ENCODE data around the gene FNDC3B. TPM values are rescaled to one million over a fixed set of nuclear protein-coding genes. Genes with fewer than 3 reads are reported as not detected.
A peak's percentile ranks its signal among the peaks of the same experiment; 100 is the strongest.

The FNDC3B gene
- polyA plus RNA-seq, 1 donor = 53.5 TPM

DNA sequence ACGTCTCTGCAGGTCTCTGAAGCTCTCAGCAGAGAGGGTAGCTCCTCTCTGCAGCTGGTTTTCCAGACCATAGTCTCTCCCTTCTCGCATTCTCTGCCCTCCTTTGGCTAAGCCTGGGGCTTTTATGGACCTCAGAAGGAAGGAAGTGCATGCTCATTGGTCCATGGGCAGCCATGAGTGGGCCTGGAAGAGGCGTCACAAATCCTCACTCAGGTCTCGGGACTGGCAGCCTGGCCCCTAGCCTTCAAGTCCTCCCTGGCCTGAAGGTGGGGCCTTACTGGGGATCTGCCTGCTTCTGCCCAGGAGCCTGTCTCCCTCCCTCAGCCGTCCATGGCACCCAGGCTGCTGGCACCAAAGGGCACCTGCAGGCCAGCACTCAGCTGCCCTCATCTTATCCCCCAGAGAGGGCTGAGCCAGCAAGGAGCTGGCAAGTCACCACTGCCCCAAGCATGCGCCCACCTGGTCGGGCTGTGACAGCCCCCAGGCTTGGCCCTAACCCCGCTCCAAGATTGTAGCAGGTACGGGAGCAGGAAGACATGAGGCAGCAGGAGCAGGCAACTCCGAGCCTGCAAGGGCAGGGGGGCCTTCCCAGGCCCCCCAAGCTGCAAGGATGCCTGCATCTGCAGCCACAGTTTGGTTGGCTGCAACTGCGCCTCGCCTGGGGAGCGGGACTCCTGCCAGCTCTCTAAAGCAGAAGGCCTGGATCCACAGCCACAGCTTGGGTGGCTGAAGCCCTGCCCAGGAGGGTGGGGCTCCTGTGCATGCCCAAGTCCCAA lies 371.5 kb downstream of the FNDC3B start:
- no peak for DNase-seq

- no peak for DNase-seq
Measured at GRCh38 chr3:172411478-172411947, 372.1 kb downstream of the FNDC3B start.

- DNase-seq = no peak
Measured at GRCh38 chr3:172415323-172415722, 375.9 kb downstream of the FNDC3B start.

DNA sequence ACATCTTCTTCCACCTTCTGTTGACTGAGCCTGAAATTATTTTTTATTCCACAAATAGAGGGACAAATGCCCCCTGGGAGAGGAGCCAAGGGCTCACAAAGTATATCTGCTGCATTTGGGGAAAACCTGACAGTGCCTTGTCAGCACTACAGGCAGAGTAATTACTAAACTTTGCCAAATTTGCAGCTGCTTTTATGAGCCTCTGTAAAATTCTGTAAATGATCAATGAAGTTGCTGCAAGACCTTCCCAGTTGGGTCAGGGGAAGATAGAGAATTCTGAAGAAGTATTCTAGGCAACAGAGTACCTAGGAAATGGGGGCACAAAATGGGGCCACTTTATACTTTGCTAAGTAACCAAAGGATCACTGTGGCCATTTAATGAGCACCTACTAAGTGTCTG lies 398.3 kb downstream of the FNDC3B start:
- no peak for DNase-seq

- no peak for DNase-seq
Measured at GRCh38 chr3:172438186-172438585, 398.8 kb downstream of the FNDC3B start.

- no peak for DNase-seq
Measured at GRCh38 chr3:172441581-172441980, 402.2 kb downstream of the FNDC3B start.

GRCh38 chr3:172442606-172443005 lies 403.2 kb downstream of the FNDC3B start:
- no peak for DNase-seq

GRCh38 chr3:172444821-172445220 lies 405.4 kb downstream of the FNDC3B start:
- no peak for DNase-seq

- no peak for DNase-seq
Measured at GRCh38 chr3:172446198-172446597, 406.8 kb downstream of the FNDC3B start.

DNA sequence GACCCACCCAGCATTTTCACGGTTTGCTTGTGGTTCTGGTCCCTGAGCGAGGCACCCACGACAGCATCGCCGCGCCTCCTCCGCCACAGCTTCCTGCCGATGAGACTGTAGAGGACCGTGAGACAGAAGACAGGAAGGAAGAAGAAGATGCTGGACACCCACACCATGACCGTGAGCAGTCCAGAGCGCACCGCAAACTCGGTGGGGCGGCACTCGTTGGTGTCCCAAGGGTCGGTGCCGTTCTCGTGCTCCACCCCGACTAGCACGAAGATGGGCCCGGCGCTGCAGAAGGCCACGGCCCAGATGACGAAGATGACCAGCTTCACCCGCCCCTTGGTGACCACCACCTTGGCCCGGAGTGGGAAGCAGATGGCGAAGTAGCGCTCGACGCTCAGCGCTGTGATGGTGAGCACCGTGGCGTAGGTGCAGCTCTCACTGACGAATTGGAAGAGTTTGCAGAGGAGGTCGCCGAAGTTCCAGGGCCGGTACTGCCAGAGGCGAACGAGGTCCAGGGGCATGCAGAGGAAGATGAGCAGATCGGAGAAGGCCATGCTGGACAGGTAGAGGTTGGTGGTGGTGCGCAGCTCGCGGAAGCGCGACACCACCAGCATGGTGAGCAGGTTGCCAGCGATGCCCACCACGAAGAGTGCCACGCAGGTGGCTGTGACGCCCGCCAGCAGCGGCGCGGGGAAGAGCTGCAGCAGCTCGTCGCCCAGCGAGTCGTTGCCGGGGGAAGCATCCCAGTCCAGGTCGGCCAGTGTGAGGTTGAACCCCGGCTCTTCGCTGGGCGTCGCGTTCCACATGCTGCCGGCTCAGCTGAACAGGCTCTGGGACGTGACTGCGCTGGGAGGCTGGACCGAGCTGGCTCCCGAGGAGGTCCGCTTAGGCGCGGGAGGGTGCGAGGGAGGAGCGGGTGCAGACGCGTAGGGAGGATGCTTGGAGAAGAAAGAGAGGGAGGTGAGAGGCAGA lies 408.5 kb downstream of the FNDC3B start, which contains the start of gene GHSR:
Gene GHSR, minus strand, starts transcription at position 846 of the 969 bp plus-strand sequence. Its CDS starts 43 bp downstream, at position 803.
- DNase-seq = no peak

- no peak for DNase-seq
Measured at GRCh38 chr3:172448661-172449465, 409.5 kb downstream of the FNDC3B start.

DNA sequence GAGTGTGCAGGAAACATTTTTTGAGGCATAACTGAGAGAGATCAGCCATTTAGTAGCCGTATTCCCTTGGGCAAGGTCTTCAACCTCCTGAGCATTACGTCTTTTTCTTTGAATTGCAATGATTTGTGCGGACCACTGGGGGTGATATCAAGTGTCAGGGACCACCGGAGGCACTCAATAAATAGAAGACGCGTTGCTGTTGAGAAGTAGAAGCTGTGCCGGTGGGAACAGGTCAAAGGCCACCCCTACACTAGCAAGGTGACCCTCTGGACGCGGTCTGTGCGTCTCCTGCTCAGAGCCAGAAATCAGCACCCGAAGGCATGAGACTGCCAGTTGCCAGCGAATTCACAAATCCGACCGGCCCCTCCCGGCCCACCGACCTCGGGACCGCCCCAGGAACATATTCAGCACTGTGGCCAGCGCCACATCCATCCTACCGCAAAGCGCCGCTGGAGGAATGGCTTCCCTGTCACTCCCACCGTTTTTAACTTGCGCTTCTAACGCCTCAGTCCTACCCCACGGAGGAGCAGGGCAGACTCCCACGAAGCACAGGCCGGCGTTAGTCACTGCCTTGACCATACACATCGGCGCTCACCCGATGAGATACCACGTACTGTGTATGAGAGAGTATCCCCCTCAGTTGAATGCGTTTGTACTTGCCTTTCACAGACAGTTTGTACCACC lies 410.2 kb downstream of the FNDC3B start:
- peak; percentile 34 for DNase-seq

Other genes with a start within 250 kb of the FNDC3B start
- gene PLD1, start 229.1 kb upstream of the FNDC3B start, polyA plus RNA-seq (ENCODE audit: insufficient read length) = 11.7 TPM
- 0.15 TPM for gene TMEM212, start 196.2 kb upstream of the FNDC3B start, polyA plus RNA-seq (ENCODE audit: insufficient read length)

Data from hindlimb muscle (tissue), 1 donor.